HG02981 (cell line): ENCODE measurements around the gene CHORDC1.
"Not testable (repeated sequence)": the region's sequence is repeated elsewhere in the genome, so short reads cannot be mapped to it uniquely, and the experiment has no call there.

ENCODE experiments used
- ATAC-seq: cut with Tn5 transposase; IDR thresholded peaks from one replicate; pipeline ENCODE4 v1.9.1; 2021; ENCODE audit warnings: mild to moderate bottlenecking, moderate library complexity; ENCODE audit not compliant: unreplicated experiment

The CHORDC1 gene

GRCh38 chr11:90222459-90223247 lies at the start of gene CHORDC1:
Gene CHORDC1, minus strand, starts transcription at chr11:90223049. Its CDS starts 95 bp downstream, at chr11:90222954.
- ATAC-seq = peak; percentile 90

GRCh38 chr11:90257158-90257525 lies 34.3 kb upstream of the CHORDC1 start:
- ATAC-seq = no peak

- ATAC-seq = no peak
Observed at GRCh38 chr11:90256404-90257157, 33.7 kb upstream of the CHORDC1 start.

- ATAC-seq = no peak
Observed at GRCh38 chr11:90254065-90254464, 31.2 kb upstream of the CHORDC1 start.

GRCh38 chr11:90252053-90252452 lies 29.2 kb upstream of the CHORDC1 start:
- ATAC-seq = no peak

GRCh38 chr11:90251599-90251998 lies 28.8 kb upstream of the CHORDC1 start:
- ATAC-seq = no peak

GRCh38 chr11:90250970-90251369 lies 28.1 kb upstream of the CHORDC1 start:
- no peak for ATAC-seq

- no peak for ATAC-seq
Observed at GRCh38 chr11:90246468-90246867, 23.6 kb upstream of the CHORDC1 start.

- ATAC-seq = no peak
Observed at GRCh38 chr11:90243534-90243933, 20.7 kb upstream of the CHORDC1 start.

- ATAC-seq = no peak
Observed at GRCh38 chr11:90242894-90243416, 20.1 kb upstream of the CHORDC1 start.

GRCh38 chr11:90241414-90241813 lies 18.6 kb upstream of the CHORDC1 start:
- no peak for ATAC-seq

GRCh38 chr11:90239967-90240636 lies 17.3 kb upstream of the CHORDC1 start:
- ATAC-seq = not testable (repeated sequence)

- no peak for ATAC-seq
Observed at GRCh38 chr11:90237004-90237403, 14.2 kb upstream of the CHORDC1 start.

GRCh38 chr11:90235526-90235925 lies 12.7 kb upstream of the CHORDC1 start:
- no peak for ATAC-seq

GRCh38 chr11:90234977-90235376 lies 12.1 kb upstream of the CHORDC1 start:
- no peak for ATAC-seq

GRCh38 chr11:90229791-90230190 lies 6.9 kb upstream of the CHORDC1 start:
- ATAC-seq = no peak

GRCh38 chr11:90228056-90228455 lies 5.2 kb upstream of the CHORDC1 start:
- no peak for ATAC-seq

- ATAC-seq = peak; percentile 44
Observed at GRCh38 chr11:90223248-90223585, 368 bp upstream of the CHORDC1 start.

- ATAC-seq = no peak
Observed at GRCh38 chr11:90221803-90222458, 918 bp downstream of the CHORDC1 start.

- ATAC-seq = no peak
Observed at GRCh38 chr11:90220391-90220790, 2.5 kb downstream of the CHORDC1 start.

GRCh38 chr11:90219438-90219837 lies 3.4 kb downstream of the CHORDC1 start:
- no peak for ATAC-seq
